COR-L47 (cell line): ENCODE results near the gene HOXD11.

Source experiments
- DNase-seq: peaks from one replicate; lab custom pipeline; 2025; lab: John Stamatoyannopoulos, UW

The HOXD11 gene

DNA sequence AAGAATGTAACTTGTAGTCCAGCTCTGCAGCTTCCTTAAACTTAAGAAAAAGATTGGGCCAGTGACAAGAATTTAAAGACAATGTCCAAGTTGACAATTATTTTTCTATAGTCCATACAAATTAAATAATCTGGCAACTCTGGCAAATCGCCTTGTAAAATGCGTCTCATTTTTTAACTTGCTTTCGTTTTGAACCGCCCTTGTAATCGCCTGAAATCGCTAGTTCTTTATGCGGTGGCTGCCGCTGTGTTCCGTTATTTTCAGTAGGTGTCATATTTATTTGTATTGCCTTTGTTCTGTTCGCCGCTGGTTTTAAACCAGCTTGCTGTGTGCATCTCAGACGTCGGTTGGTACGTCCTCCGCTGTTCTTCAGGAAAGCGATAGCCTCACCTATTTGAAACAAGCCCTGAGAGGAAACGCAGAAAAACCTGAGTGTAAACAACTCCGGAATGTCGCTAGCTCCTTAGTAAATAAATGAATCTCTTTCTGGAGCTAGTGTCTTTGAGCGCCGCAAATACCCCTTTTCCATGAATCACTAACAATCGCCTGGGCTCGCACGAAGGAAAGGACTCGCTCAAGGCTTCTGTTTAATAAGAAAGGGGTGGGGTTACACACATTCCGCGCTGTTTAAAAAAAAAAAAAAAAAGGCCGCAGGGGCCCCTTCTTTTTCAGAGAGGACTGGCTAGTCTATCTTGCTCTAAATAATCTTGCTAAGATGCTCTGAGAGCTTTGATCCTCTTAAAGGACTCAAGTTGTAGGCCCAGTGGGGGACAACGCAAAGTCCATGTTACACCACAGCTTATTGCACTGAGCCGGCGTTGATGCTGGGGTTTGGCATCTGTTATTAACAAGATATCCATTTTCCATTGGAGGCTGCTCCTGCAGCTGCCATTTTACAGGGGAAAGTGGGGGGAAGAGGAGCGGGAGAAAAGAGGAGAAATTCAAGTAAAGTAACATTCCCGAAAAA, 25.4 kb downstream of the HOXD11 start:
- DNase-seq = no peak

DNA sequence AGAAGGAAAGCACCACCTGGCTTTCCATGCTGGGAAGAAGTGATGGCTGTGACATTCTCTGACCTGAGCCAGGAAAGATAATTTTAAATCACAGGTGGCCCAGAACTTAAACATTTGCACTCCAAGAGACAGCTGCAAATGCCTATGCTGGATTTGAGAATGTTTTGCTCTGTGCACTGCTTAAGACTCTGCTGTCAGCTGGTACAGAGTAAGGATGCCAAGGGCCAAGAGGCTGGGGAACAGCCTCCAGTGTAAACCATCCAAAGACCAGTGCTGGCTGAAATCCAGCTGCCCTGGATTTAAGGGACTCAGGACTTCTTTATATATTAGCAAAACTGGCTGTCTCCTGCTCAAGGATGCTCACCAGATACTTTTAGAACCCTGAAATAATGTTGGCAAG, 26.3 kb downstream of the HOXD11 start:
- no peak for DNase-seq

DNA sequence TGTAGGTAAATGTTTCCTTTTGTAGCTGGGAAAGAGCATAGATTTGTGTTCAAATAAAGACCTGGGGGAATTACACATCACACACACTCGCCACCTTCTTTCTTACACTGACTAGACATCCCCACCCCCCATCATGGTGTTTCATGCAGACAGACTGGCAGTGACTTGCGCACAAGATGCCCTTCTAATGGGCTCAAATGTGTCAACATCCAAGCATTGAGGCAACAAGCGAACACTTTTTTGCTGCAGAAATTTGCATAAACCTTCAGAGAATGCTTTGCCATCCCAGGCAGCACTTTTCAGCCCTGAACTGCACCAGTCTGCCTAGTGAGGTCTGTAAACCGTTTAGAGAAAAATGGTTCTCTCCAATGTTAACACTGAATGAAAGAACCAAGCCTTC, 27.0 kb downstream of the HOXD11 start:
- no peak for DNase-seq

DNA sequence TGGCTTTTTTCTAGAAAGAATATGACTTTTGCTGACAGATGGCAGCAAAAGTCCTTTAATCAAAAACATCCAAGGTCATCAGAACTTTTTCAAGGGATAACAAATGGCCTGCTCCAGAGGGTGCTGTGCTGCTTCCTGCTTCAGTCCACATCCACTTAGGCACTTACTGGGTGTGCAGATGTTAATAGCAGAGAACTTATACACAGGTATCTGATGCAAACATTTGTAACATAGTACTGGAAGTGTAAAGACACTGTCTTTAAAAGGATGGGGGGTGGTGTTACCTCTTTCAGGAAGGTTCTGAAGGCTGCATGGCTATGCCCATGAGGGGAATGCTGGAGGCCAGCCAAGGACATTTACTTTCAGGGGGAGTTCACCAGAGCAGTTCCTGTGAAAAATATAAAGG, 28.0 kb downstream of the HOXD11 start:
- DNase-seq = no peak

DNA sequence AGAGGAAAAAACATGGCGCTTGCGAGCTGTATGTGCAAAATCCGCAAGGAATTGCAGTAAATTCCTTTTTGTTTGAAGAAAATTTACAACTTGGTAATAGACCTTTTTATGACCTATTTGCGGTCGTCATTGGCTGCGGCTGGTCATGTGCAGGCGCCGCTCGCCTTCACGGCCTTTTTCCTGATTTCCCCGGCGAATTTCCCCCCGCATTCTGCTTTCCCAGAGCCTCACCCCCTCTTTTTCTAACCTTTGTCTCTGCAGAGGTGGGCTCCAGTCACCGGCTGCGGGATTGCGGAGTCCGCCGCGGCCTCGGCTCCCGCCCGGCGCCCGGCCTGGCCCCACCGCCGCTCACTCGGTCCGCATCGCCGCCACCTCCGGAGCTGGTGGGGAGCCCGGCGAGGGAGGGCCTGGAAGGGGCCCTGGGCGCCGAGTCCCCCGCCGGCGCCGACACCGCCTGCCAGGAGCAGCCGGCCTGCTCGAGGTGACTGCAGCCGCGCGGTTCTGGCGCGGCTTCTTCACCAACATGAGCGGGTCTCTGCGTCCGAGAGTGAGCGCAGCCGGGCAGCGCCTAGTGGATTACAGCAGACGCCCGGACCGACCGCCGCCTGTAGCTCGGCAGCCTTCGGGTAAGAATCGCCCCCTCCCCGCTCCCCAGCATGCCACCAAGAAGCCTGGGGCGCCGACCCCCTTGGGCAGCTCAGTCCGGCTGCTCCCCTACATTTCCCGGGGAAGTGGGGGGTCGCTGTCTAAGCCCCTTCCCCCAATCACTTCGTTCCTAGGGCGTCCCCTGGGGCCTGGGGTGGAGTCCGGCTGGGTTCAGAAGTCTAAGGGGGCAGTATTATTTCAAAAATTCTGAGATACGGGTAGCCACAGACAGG, 29.5 kb downstream of the HOXD11 start:
- DNase-seq = no peak

DNA sequence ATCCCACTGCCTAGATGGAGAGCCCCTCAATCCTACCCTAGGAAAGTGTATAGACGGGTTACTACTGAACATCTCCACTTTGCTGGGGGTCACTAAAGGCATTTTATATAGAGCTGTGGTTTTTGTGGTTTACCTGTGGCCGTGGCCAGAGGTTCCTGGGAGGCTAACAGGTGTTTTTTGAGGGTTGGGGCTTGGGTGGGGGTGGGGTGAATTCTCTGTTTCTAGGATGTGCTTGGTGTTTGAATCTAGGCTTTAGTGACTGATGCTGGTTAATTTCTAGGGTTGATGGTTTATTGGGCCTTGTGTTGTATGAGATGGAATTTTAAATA, 30.1 kb downstream of the HOXD11 start:
- no peak for DNase-seq

DNA sequence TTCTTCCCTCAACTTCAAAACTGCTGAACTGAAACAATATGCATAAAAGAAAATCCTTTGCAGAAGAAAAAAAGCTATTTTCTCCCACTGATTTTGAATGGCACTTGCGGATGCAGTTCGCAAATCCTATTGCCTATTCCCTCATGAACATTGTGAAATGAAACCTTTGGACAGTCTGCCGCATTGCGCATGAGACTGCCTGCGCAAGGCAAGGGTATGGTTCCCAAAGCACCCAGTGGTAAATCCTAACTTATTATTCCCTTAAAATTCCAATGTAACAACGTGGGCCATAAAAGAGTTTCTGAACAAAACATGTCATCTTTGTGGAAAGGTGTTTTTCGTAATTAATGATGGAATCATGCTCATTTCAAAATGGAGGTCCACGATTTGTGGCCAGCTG, 30.8 kb downstream of the HOXD11 start:
- no peak for DNase-seq

DNA sequence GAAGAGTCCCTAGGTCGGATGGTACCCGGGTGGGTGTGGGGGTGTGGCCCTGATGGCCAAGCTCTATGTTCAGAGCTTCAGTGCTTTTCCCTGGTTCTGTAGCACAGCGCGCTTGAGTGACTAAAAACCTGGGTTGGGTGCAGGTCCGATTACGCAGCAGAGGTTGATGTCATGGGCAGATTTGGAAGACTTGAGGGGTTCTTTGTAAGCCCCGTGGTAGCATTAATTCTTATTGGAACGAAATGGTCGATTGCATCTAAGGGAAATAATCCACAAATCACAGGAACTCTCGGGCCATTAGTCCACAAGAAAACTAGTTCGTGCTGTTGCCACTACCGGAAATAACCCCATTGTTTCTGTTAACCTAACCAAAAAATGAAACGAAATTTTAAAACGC, 31.4 kb downstream of the HOXD11 start:
- DNase-seq = no peak

DNA sequence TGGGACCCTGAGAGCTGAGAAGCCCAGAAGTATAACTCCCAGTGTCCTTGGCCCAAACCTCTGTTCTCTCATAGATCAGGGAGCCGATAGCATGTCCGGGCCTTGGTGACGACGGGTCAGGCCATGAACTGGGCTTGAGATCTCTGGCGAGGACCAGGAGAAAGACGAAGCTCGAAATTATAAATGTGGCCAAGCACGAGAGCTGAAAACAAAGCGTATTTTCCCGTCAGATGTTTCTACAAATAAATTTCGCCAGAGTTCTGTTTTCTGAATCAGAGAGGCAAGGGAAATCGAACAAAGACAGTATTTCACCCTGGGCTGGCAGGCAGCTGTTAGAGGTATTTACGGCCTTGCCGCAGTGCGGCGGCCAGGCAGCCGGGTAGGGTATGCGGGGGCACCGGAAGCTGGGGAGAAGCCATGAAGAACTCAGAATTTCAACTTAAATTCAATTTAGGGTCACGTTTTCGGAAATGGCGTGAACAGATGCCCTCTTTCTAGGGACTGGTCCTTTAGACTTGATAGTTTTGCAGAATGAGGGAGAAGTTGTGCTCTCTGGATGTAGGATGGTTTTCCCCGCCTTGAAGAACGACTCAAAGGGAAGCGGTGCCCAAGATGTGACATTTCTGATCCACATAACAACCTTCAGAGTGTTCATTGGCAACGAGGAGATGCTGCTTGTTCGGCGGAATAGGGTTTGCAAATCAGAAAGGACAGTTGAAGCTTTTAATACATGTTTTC, 32.0 kb downstream of the HOXD11 start:
- DNase-seq = no peak

DNA sequence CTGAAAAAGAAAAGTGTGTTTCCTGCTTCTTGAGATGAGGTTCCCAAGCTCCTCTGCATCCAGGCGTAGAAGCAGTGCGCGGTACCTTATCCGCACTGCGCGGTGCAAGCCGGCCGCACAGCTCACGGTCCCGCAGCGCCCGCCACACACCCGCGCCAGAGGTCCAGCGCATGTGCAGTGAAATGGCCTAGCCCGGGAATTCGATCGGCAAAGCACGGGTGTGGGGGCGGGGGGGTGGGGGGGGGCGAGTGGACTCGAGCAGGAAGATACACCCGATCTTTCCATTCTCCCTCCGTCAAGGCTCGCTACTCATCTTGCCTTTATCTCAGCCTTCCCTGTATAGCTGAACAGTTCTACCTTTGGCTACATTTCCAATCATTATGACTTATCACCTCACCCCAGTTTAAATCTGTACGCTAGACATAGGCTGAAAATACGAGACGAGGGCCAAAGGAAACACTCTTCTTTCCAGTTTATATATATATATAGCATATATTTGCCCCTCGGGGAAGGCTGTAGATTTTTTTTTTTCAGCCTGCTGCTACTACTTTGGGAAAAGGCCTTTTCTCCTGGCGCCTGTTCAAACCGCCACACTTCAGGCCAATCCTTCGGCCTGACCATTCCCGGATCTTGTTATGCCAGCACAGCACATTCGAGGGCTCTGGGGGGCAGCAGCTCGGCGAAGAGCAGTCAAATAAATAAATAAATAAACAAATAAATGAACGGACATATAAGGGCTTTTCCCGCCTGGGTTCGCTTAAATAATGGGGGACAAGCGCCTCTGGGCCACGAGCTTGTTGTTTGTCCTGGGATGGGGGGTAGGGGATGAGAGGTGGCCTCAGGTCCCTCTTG, 32.8 kb downstream of the HOXD11 start:
- DNase-seq = no peak

DNA sequence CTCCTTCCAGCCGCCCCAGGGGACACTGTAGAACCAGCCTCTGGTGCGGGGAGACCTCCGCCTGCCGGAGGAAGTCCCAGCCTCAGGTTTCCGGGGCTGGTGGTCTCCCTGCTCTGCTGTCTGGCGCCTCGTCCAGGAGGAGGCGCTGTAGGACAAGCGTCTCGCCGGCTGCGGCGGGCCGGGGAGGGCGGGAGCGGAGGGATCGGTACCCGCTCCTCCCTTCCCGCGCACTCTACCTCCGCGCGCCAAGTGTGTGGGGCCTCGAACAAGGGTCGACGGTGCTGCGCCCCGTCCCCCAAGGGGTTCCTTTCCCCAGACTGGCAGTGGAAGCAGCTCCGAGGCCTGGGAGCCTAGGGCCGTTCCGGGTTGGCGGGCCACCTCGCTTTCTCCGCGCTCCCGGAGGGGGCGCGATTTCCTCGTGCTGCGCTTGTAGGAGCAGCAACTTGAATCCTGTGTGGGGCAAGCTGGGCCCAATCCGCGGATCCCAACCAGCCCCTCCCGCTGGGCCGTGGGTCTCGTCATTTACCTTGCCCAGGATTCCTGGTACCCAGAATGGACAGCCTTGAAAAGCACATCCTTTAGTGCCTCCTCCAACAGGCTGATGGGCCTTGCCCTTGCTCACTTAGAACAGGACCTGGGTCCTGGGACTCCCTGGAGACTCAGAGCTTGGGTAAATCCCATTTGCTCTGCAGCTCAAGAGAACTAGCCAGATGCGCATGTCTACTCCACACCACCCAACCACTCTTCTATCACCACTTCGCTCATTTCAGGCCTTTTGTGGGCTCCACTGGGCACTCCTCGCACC, 33.6 kb downstream of the HOXD11 start:
- peak; percentile 76 for DNase-seq

DNA sequence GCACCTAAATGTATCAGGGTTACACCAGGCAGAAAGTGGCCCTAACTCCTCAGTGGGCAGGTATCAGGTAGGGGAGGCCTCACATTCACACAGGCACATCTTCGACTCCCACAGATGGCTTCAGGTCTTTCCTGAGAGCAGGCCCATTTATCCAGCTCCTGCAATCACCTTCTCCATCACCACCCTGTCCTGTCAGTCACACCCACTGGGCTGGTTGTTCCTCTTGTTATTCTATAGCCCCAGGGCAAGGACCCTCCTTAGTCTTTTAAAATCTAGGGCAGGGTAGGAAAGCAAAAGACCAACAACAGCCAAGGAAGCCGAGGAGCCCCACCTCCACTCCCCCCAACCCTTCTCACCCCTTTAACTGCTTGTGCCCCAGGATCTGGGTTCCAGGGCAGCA, 35.2 kb downstream of the HOXD11 start:
- DNase-seq = no peak

DNA sequence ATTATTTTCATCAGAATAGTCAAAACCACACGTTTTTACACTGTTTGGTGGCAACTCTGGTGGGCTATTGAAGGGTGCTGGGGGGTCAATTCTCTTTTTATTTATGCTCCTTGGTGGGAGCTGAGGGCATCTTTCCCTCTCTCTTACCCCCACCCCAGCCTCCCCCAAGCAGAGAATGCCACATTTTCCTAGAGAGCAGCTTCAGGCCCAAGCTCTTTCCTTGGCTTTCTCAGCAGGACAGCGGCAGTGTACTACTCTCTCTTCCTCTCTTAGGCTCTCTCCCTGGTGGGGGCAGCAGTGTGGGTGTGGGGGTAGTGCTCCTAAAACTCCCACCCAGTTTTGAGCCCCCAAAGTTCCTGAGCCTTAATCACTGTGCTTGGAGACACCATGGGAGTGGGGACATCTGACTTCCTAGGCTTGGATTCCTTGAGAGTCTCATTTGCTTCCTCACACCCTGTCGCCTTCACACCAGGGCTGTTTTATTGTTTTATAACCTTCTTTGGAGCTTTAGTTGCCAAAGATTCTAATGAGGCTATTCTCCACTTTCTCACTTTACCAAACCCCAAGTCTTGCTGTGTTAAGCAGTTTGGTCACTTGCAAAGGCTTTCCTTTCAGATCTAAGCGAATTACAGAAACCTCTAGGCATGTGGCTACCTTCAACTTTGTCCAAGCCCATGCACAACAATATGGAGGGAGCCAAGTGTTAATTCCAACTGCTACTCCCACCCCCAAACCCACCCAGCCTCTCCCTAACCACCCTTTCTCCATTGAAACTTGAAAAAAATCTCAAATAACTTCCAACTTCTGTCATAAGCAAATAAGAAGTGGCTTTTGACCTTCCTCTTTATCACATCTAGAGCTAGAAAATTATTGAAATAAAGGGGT, 38.2 kb downstream of the HOXD11 start:
- DNase-seq = no peak

DNA sequence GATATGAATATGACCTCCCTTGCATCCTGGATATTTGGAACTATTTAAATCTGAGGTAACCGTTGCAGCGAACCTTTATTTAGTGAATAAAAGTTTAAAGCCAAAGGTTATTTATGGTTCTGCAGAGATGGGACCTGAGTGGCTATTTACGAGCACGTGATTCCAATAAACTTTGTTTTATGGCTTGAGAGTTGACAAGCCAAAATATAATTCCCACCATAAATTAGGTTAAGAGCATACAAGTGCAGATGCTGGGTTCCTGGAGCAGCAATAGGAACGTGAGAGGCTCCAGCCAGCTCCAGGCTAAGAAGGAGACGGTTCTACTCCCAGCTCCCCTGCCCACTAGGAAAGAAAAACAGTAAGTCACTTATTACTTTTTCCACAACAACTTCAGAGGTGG, 39.0 kb downstream of the HOXD11 start:
- DNase-seq = no peak

DNA sequence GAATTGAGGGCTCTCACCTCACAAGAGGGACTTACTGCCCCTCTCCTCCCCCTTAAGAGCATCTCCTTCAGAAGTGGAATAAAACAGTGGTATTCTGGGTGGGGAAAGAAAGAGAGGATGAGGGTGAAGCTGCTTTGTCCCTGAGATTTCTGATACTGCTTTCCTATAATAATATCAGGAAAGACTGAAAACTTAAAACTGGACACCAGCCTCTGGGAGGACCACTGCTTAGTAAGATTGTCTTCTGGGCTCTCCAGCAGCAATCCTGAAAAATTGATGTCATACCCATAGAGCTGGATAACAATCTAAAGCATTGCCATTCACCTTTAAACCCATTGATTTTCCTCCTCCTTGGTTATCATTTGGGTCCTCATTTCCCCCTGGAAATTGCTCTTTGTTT, 39.6 kb downstream of the HOXD11 start:
- DNase-seq = no peak

DNA sequence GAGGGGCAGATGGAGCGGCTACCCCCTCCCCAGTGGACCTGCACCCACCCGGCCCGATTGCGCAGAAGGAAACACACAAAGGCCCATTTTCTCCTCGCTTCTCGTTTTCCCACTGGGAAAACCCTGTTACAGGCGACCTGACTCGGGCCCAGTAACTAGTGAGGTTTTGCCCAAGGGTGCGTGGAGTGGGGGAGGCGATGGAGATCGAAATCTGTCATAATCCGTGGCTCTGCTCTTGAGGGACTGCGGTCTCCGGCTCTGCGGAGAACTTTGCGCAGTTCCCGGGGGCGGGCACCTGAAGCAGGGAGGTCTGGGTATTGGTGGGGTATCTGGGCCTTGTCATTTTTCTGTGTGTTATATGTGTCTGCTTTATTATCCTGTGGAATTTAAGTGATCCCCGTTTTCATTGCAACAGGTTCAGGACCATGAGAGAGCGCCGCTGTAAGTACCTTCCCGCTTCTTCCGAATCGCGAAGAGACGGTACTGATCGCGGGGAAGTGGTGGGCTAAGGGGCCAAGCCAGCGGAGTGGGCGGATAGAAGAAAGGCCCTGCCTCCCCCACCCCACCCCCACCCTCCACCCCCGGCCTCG, 40.2 kb downstream of the HOXD11 start:
- no peak for DNase-seq

DNA sequence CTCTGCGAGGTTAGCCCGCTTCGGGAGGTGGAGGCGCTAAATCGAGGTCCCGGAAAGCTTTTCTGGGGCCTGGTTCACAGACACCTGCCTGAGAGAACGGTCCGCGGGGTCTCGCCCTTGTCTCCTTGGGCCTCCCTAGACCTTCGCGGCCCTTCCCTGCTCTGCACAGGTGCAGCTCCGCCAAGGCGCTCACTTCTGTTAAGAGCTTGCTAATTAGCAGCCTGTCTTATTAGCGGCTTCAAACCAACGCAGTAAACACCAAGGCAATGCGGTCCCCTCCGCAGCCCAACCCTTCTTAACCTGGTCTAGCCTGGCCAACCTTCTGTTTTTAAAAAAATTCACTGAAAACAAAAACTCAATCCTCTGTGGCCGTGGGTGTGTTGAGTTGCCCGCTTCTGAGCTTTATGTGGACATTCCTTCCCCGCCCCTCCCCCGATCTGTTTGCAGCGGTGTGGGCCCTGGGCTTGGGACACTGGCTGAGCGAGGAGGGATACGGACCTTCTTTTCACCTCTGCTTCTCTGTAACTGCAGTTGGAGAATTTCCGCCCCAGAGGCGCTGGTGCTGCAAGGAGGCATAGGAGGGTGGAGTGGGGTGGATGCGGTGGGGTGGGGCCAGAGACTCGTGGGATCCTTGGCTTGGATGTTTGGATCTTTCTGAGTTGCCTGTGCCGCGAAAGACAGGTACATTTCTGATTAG, 40.9 kb downstream of the HOXD11 start:
- no peak for DNase-seq

DNA sequence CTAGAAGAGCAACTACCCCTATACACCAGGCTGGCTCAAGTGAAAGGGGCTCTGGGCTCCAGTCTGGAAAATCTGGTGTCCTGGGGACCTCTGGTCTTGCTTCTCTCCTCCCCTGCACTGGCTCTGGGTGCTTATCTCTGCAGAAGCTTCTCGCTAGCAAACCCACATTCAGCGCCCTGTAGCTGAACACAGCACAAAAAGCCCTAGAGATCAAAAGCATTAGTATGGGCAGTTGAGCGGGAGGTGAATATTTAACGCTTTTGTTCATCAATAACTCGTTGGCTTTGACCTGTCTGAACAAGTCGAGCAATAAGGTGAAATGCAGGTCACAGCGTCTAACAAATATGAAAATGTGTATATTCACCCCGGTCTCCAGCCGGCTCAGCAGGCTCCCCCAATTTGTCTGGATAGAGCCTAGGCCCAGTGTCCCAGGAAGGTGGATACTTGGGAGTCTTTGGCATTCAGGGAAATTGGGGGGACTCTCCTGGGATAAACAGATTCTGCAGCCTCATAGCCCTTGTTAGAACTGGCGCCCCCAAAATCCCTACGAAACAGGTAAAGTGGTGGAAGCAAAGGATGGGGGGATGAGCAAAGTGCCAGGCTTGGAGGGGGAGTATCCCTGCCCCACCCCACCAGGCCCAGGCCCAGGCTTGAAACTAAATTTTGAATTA, 41.8 kb downstream of the HOXD11 start:
- no peak for DNase-seq
